SK-N-SH (cell line): ENCODE measurements around the gene DTX1.

Experiments
- CTCF ChIP-seq: fragments of 200-600 bp; sonication (generic); IDR thresholded peaks from 2 replicates; pipeline ENCODE4 v1.6.1; 2017; ENCODE audit warnings: antibody characterized with exemption, mild to moderate bottlenecking, moderate library complexity
- GATA2 ChIP-seq: sonication (generic); formaldehyde crosslinking; IDR thresholded peaks from 2 replicates; pipeline ENCODE4 v1.5.0; 2020; ENCODE audit warnings: mild to moderate bottlenecking, missing genetic modification reagents
- MXI1 ChIP-seq: IDR thresholded peaks from 2 replicates; pipeline ENCODE4 v1.6.1; 2012; ENCODE audit warnings: mild to moderate bottlenecking, low read depth, low read length, improper control_type of control experiment
- NFIC ChIP-seq: IDR thresholded peaks from 2 replicates; pipeline ENCODE4 v1.4.0; 2012; ENCODE audit warnings: borderline replicate concordance
- POLR2AphosphoS5 ChIP-seq: IDR thresholded peaks from 2 replicates; pipeline ENCODE4 v1.6.1; 2012; ENCODE audit warnings: low read depth, low read length
- TF ChIP-seq, protein P1 (sequence below): IDR thresholded peaks from 2 replicates; pipeline ENCODE4 v1.4.0; 2012; ENCODE audit warnings: low read depth

DNA sequence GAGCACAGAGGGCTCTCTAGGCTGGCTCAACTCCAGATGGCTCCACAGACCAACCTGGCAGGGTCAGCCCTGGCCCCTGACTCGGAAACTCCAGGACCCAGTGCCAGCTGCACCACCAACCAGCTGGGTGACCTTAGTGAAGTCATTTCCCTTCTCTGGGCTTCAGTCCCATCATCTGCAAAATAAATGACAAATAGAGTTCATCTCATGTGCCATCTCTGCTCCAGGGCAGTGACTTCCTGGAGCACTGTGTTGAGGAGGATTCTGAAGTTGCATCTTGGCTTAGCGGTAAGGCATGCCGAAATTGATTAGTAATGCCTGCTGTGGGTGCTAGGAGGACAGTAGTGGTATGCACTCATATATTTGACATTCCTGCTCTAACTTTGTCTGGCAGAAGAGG lies 31.5 kb downstream of the DTX1 start:
- no peak for TF ChIP-seq CTCF
- TF ChIP-seq, protein P1, sequence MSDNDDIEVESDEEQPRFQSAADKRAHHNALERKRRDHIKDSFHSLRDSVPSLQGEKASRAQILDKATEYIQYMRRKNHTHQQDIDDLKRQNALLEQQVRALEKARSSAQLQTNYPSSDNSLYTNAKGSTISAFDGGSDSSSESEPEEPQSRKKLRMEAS, result no peak
- no peak for TF ChIP-seq GATA2 (CRISPR knock-in tag)
- TF ChIP-seq MXI1, result no peak
- no peak for TF ChIP-seq POLR2AphosphoS5
- TF ChIP-seq NFIC, result no peak
